HepG2 (cell line): ENCODE measurements around the gene CTAG1B. TPM values are rescaled to one million over a fixed set of nuclear protein-coding genes. Genes with fewer than 3 reads are reported as not detected.
"Not testable (repeated sequence)": the region's sequence is repeated elsewhere in the genome, so short reads cannot be mapped to it uniquely, and the experiment has no call there.

ENCODE experiments used
- ATAC-seq: fragments of 200-7000 bp; cut with Tn5 transposase; 3 replicates; pipeline ENCODE4 v1.9.1; 2020; ENCODE audit warnings: mild to moderate bottlenecking, moderate library complexity
- BruUV-seq: library from RNA; stranded (reverse); fragments of 400-500 nt; replicated peaks from 2 replicates; lab custom pipeline; 2021; lab: Mats Ljungman, UMichigan
- CTCF ChIA-PET: fragments of 300-600 bp; formaldehyde crosslinking; extraction: SDS; loops from one replicate; lab custom pipeline; 2021; ENCODE audit warnings: low total read pairs, inconsistent platforms, low intra/inter-chr PET ratio; lab: Yijun Ruan, JAX
- POLR2A ChIA-PET: fragments of 350-600 bp; sonication (Branson Sonifier 250); formaldehyde crosslinking; loops from one replicate; lab custom pipeline; 2020; ENCODE audit warnings: antibody characterized with exemption, inconsistent platforms; lab: Yijun Ruan, JAX
- DNase-seq: peaks from one replicate; pipeline ENCODE4 v3.0.0-alpha.2; 2015; ENCODE audit warnings: low spot score
- FAIRE-seq: peaks from 3 replicates; lab custom pipeline; 2011; peaks lifted over from hg19 to GRCh38; lab: Jason Lieb, UNC
- H2AFZ ChIP-seq: one replicate; pipeline ENCODE4 v1.6.1; 2011; ENCODE audit warnings: low read length, inconsistent platforms
- H3K27ac ChIP-seq: fragments of 300-600 bp; 3 replicates; pipeline ENCODE4 v1.8.0; 2011; ENCODE audit warnings: mixed run types, mild to moderate bottlenecking, mixed read lengths, low read length, inconsistent platforms; ENCODE audit not compliant: insufficient read depth; ENCODE audit errors: extremely low read length
- H3K27me3 ChIP-seq, 2 experiments: fragments of 200-600 bp in 1 of 2; 2 replicates in 1 of 2; 3 replicates in 1 of 2; pipeline versions ENCODE4 v1.6.0 to v1.8.0; 2011; ENCODE audit warnings: low read length in 2 of 2, mild to moderate bottlenecking in 2 of 2, moderate library complexity in 2 of 2, inconsistent platforms in 1 of 2; ENCODE audit not compliant: insufficient read depth in 2 of 2, control insufficient read depth in 1 of 2
- H3K36me3 ChIP-seq, 2 experiments: fragments of 200-600 bp in 1 of 2; replicated peaks in 1 of 2; 2 replicates in 1 of 2; 3 replicates in 1 of 2; pipeline versions ENCODE4 v1.5.1 to v1.8.0; 2011; ENCODE audit warnings: low read length in 2 of 2, inconsistent platforms in 1 of 2; ENCODE audit not compliant: insufficient read depth in 2 of 2, control insufficient read depth in 1 of 2
- H3K4me1 ChIP-seq: 2 replicates; pipeline ENCODE4 v1.5.1; 2012; ENCODE audit warnings: low read length, inconsistent platforms; ENCODE audit not compliant: insufficient read depth
- H3K4me2 ChIP-seq: 2 replicates; pipeline ENCODE4 v1.6.0; 2011; ENCODE audit warnings: low read depth, low read length, inconsistent platforms
- H3K4me3 ChIP-seq, 3 experiments: fragments of 200-600 bp in 1 of 3; sonication (generic), shearing (Covaris generic) in 1 of 3; replicated peaks in 1 of 3; 2 replicates each; pipeline ENCODE4 v1.5.1; 2011 to 2016; ENCODE audit warnings: low read length in 3 of 3, inconsistent platforms in 2 of 3, low read depth in 2 of 3, mild to moderate bottlenecking in 2 of 3, control low read depth in 1 of 3, mixed read lengths in 1 of 3; ENCODE audit not compliant: insufficient read depth in 1 of 3
- H3K79me2 ChIP-seq: one replicate; pipeline ENCODE4 v1.6.1; 2011; ENCODE audit warnings: low read length, inconsistent platforms; ENCODE audit not compliant: insufficient read depth
- H3K9ac ChIP-seq: 2 replicates; pipeline ENCODE4 v1.6.0; 2011; ENCODE audit warnings: mild to moderate bottlenecking, low read depth, low read length, inconsistent platforms; ENCODE audit not compliant: insufficient read depth
- H3K9me3 ChIP-seq: 2 replicates; pipeline ENCODE4 v1.5.1; 2012; ENCODE audit warnings: mild to moderate bottlenecking, low read length
- H4K20me1 ChIP-seq: 2 replicates; pipeline ENCODE4 v1.6.0; 2011; ENCODE audit warnings: inconsistent platforms, mild to moderate bottlenecking, low read length, moderate library complexity; ENCODE audit not compliant: insufficient read depth
- WGBS: methylation state at CpG from one replicate; pipeline ENCODE4 v1.1.6; 2017; ENCODE audit warnings: low lambda C conversion rate; 5-methylcytosine and 5-hydroxymethylcytosine counted together
- in situ Hi-C: cut with HindIII; loops from 2 replicates; pipeline ENCODE4 v1.10.0; 2017; ENCODE audit warnings: low pct_unique_long_range_greater_than_20kb; ENCODE audit not compliant: extremely low pct_ligation_motif_present
- intact Hi-C: fragments of 100-400 bp; cut with micrococcal nuclease; formaldehyde crosslinking; loops from one replicate; pipeline ENCODE4 v1.10.0; 2022; ENCODE audit not compliant: unreplicated experiment
- polyA plus RNA-seq, 8 experiments: library from polyadenylated mRNA; depleted of rRNA in 3 of 8; stranded (reverse) in 7 of 8; unstranded in 1 of 8; fragments of >200 nt; fragmentation: Illumina TruSeq in 4 of 8; extraction: Trizol in 4 of 8; gene quantifications; 2 replicates each; pipeline versions ENCODE4 v1.2.1 to v1.2.3, GENCODE V29; 2011 to 2016; ENCODE audit warnings: low read depth in 4 of 8, missing spikeins in 1 of 8, mixed read lengths in 1 of 8; ENCODE audit not compliant: insufficient read depth in 1 of 8
- total RNA-seq, 5 experiments: library from RNA; depleted of rRNA; stranded (reverse); fragments of >200 nt; fragmentation: Illumina TruSeq; extraction: Trizol; gene quantifications; 2 replicates each; pipeline ENCODE4 v1.2.3, GENCODE V29; 2016; ENCODE audit warnings: low read depth in 1 of 5

The CTAG1B gene
- total and polyA plus RNA-seq, 2 of the 13 experiments (the other 11 are each of a cell fraction or from before 2014, with no cell fraction given) = not detected

DNA sequence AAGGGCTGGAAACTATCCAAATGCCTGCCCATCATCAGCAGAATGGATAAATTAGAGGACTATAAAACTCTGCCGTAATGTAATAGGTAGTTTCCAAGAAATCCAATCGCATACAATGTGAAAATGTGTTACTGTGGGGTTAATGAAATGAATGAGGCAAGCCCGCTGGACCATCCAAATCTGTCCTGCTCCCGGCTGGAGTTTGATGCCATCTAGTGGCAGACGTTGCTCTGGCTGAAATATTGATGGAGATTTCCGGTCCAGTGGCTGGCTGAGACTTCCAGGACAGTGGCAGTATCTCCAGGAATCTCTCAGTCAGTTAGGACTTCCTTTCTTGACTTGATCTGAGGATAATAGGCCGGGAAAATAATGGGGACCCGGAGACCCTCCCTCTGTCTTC, 36.1 kb downstream of the CTAG1B start:
- DNase-seq, intact Hi-C loops, H3K4me3 ChIP-seq, H2AFZ ChIP-seq, H3K79me2 ChIP-seq, H3K4me2 ChIP-seq, H3K27ac ChIP-seq, BruUV-seq, H3K9me3 ChIP-seq, POLR2A ChIA-PET, H3K36me3 ChIP-seq, CTCF ChIA-PET, FAIRE-seq, H3K4me1 ChIP-seq, H3K9ac ChIP-seq, H3K27me3 ChIP-seq, H4K20me1 ChIP-seq: not testable (repeated sequence)
- in situ Hi-C loops = loop anchor here (25.0 kb wide), 1 partner anchor 254 kb away; the partner anchor contains the start of gene SMIM9
- peak; percentile 54; the same call in 1 of the 3 replicates for ATAC-seq
- WGBS = no CpG with 5 or more reads among the region's 8 CpGs

DNA sequence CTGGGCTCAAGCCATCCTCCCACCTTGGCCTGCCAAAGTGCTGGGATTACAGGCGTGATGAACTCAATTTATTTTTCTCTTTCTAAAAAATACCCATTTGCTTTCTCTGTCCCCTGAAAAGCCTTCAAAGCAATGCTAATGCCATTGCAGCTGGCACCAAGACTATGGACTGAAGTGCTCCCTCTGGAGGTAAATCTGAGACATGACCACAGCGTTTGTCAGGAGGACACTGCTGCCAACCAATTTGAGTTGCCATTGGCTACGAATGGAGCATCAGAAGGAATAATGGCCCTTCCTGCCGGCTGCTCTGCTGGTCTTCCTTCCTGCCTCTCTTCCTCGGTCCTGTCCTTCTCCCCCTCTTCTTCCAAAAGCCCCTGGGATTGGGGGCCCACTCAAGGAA, 44.0 kb downstream of the CTAG1B start:
- H3K27me3 ChIP-seq, H3K4me2 ChIP-seq, H3K36me3 ChIP-seq, CTCF ChIA-PET, BruUV-seq, POLR2A ChIA-PET, H3K27ac ChIP-seq, H2AFZ ChIP-seq, H3K79me2 ChIP-seq, H3K4me3 ChIP-seq, H3K9ac ChIP-seq, DNase-seq, H3K9me3 ChIP-seq, H3K4me1 ChIP-seq, intact Hi-C loops, H4K20me1 ChIP-seq: not testable (repeated sequence)
- FAIRE-seq (peak; percentile 100), ATAC-seq (peak; percentile 65)
- WGBS = no CpG with 5 or more reads among the region's 5 CpGs
- in situ Hi-C loops = loop anchor here (25.0 kb wide), 1 partner anchor 262 kb away; the partner anchor contains the start of gene SMIM9

DNA sequence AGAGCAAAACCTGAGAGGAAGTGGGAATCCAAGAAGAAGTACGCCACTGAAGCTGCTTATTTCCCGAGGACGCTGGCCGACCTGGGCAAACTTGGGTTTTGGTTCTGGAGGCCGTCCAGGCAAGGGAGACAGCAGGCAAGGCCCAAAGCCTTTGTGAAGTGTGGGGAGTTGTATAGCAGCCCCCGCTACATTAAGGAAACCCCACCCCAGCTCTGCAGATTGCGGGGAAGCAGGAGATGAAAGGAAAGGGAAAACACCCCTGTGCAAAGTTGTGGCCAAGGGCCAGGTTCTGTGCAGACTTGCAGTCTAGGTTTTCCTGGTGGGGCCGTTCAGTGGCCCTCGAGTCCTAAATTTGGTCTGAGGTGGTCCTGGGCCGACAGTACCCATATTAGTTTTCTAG, 46.0 kb downstream of the CTAG1B start:
- H3K9ac ChIP-seq, in situ Hi-C loops, H2AFZ ChIP-seq, CTCF ChIA-PET, H3K9me3 ChIP-seq, H3K36me3 ChIP-seq, H4K20me1 ChIP-seq, intact Hi-C loops, H3K27me3 ChIP-seq, H3K4me2 ChIP-seq, H3K4me1 ChIP-seq, ATAC-seq, POLR2A ChIA-PET, BruUV-seq, H3K27ac ChIP-seq, H3K79me2 ChIP-seq, DNase-seq, H3K4me3 ChIP-seq, FAIRE-seq: not testable (repeated sequence)
- no CpG with 5 or more reads among the region's 10 CpGs for WGBS

DNA sequence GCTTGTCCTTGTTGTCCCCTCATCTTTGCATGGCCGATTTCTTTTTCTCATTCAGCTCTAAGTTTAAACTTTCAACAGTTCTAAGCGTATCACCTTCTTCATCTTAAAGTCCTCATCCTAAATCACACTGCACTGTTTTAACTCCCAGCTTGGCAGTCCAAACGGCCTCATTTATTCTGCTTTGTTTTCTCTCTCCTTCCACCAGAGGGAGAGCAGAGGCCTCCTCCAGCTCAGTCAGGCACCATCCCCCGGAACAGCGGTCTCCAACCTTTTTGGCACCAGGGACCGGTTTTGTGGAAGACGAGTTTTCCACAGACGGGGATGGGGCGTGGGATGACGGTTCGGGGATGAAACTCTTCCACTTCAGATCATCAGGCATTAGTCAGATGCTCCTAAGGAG, 48.7 kb downstream of the CTAG1B start:
- H3K4me1 ChIP-seq, H3K4me2 ChIP-seq, BruUV-seq, H3K36me3 ChIP-seq, H3K9ac ChIP-seq, H3K27ac ChIP-seq, H3K27me3 ChIP-seq, intact Hi-C loops, DNase-seq, H3K79me2 ChIP-seq, H4K20me1 ChIP-seq, H3K4me3 ChIP-seq, CTCF ChIA-PET, in situ Hi-C loops, POLR2A ChIA-PET, H3K9me3 ChIP-seq, H2AFZ ChIP-seq: not testable (repeated sequence)
- ATAC-seq (peak; percentile 30; the same call in 2 of the 3 replicates), FAIRE-seq (peak; percentile 72)
- WGBS = no CpG with 5 or more reads among the region's 11 CpGs
